ENCODE data around the gene SNX25. TPM values are rescaled to one million over a fixed set of nuclear protein-coding genes. Genes with fewer than 3 reads are reported as not detected.

The SNX25 gene
- total RNA-seq, 2 donors from 2014 or later, result 13.2 to 16.8 TPM

DNA sequence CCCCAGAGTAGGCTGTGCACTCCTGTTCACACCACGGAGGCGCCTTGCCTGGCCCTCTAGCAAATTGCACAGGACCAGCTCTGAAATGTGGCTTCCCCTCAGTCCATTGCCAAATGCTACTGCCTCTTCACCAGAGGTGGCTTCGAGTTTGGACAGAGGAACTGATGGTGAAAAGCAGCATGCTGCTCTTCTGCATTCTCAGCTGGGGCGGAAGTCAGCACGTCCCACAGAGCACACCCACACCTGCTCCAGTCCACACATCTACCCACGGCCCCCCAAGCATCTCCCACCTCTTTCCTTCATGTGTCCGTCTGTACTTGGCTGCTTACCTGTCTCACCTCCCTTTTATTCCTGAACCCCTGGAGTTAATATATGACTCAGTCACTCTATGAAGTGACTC is 142.8 kb downstream of the SNX25 start:
- Histone ChIP-seq H3K4me3 (no peak overlapping the region), H3K27me3 (no peaks in the 10 kb centered on the region), H3K9me3 (no peaks in the 10 kb centered on the region), H3K36me3 (no peaks in the 10 kb centered on the region), H3K4me1 (no peaks in the 10 kb centered on the region), H3K27ac (no peak overlapping the region)
- no peak for DNase-seq (ENCODE audit: low spot score)
- TF ChIP-seq, protein P1, sequence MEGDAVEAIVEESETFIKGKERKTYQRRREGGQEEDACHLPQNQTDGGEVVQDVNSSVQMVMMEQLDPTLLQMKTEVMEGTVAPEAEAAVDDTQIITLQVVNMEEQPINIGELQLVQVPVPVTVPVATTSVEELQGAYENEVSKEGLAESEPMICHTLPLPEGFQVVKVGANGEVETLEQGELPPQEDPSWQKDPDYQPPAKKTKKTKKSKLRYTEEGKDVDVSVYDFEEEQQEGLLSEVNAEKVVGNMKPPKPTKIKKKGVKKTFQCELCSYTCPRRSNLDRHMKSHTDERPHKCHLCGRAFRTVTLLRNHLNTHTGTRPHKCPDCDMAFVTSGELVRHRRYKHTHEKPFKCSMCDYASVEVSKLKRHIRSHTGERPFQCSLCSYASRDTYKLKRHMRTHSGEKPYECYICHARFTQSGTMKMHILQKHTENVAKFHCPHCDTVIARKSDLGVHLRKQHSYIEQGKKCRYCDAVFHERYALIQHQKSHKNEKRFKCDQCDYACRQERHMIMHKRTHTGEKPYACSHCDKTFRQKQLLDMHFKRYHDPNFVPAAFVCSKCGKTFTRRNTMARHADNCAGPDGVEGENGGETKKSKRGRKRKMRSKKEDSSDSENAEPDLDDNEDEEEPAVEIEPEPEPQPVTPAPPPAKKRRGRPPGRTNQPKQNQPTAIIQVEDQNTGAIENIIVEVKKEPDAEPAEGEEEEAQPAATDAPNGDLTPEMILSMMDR (IDR thresholded peaks at IDR 0.05), result no peak

DNA sequence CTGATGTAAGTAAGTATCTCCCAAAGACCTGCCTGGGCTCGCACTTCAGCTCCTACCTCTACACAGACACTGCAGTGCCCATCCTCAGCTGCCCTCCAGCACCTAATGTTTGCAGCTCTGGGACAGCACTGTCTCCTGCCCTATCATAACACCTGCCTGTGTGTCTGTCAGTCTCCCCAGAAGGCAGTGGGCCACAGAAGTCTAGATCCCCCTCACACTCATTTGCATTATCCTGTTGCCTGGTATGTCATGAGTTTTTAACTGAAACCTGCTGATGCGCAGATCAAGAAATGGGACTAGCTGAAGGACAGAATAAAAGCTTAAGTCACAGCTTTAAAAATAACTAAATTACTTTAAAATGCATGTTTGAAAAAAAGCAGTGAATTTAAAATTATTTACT is 143.3 kb downstream of the SNX25 start:
- peaks cover 5% of the 10 kb centered on the region for H3K36me3 ChIP-seq
- DNase-seq (ENCODE audit: low spot score), result no peak

DNA sequence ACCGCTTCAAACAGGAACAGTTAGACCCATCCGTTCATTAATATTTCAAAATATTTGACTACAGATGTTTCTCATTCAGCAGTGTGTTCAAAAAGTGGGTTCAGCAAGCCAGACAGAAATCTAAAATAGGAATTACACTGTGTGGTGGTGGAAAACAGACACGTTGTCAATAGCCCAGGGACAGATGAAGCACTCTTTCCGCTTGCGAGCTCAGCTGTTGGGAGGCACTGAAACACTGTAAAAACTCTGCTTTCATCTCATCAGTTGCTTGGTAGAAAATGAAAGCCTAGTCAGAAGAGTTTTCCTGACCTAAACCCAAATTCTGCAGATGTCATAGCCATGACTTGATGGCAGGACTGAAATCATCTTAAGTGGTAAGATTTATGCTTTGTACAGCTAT is 147.8 kb downstream of the SNX25 start:
- TF ChIP-seq, protein P1 (IDR thresholded peaks at IDR 0.05), result no peak
- Histone ChIP-seq H3K27ac (no peak overlapping the region), H3K4me3 (no peak overlapping the region), H3K4me1 (no peaks in the 10 kb centered on the region), H3K9me3 (no peaks in the 10 kb centered on the region), H3K36me3 (peaks cover 11% of the 10 kb centered on the region), H3K27me3 (no peaks in the 10 kb centered on the region)
- DNase-seq (ENCODE audit: low spot score), result no peak

More for the DNA sequence above, 143.3 kb downstream of the SNX25 start:
- TF ChIP-seq, protein P1 (IDR thresholded peaks at IDR 0.05), result no peak
- no peaks in the 10 kb centered on the region for H3K4me1 ChIP-seq
- H3K4me3 ChIP-seq, result no peak overlapping the region
- H3K9me3 ChIP-seq, result no peaks in the 10 kb centered on the region
- H3K27ac ChIP-seq, result no peak overlapping the region
- no peaks in the 10 kb centered on the region for H3K27me3 ChIP-seq

DNA sequence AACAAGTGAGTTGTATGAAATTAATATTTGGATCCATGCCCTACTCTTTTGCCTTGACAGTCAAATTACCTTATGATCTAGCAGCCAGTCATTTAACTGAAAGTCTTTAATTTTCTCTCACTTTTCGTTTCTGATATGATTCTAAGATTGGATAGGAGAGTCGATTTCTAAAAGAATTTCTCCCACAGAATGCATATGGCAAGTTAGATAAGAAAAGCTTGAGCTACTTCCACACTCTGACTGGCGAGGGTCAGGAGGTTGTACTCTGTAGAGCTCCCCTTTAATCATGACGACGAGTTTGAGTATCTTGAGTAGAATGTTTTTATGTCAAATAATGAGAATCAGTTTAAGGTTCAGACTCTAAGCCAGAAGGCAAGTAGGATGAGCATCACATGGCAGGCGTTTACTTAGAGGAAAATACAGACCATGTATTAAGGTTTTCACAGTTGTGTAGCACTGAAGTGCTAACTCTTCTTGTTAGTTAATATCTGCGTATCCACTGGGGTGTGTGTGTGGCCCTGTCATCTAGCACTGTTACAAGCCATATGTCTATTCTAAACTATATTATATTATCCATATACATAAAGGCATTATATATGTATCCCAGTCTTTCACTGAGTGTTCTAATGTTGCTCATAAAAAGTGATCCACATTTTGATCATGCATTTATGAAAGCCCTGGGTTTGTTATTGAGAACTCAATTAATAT is 148.5 kb downstream of the SNX25 start:
- no peaks in the 10 kb centered on the region for H3K4me1 ChIP-seq
- no peak for DNase-seq (ENCODE audit: low spot score)
- H3K9me3 ChIP-seq, result no peaks in the 10 kb centered on the region
- peaks cover 11% of the 10 kb centered on the region for H3K36me3 ChIP-seq
- no peaks in the 10 kb centered on the region for H3K27me3 ChIP-seq
- H3K27ac ChIP-seq, result no peak overlapping the region
- TF ChIP-seq, protein P1 (IDR thresholded peaks at IDR 0.05), result no peak
- no peak overlapping the region for H3K4me3 ChIP-seq

DNA sequence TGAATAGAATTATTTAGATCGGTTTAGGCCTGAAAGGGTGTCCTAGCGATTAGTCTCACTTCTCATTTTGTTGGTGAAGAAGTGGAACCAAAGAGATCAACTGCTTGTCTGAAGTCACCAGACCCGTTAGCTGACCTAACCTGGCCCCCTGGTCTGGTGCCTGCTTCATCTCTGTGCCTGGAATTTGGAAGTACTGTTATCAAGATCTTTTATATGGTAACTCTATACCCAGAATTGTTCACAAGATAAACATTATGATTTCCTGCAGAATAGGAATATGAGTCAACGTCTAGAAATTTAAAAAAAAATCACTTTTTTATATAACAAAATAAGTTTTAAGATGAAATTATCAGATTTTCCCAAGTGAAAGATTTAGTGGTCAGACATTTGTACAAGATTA is 149.1 kb downstream of the SNX25 start:
- no peak overlapping the region for H3K27ac ChIP-seq
- H3K4me1 ChIP-seq, result no peaks in the 10 kb centered on the region
- no peak for DNase-seq (ENCODE audit: low spot score)
- TF ChIP-seq, protein P1 (IDR thresholded peaks at IDR 0.05), result no peak
- H3K9me3 ChIP-seq, result no peaks in the 10 kb centered on the region
- peaks cover 11% of the 10 kb centered on the region for H3K36me3 ChIP-seq
- H3K4me3 ChIP-seq, result no peak overlapping the region
- no peaks in the 10 kb centered on the region for H3K27me3 ChIP-seq

DNA sequence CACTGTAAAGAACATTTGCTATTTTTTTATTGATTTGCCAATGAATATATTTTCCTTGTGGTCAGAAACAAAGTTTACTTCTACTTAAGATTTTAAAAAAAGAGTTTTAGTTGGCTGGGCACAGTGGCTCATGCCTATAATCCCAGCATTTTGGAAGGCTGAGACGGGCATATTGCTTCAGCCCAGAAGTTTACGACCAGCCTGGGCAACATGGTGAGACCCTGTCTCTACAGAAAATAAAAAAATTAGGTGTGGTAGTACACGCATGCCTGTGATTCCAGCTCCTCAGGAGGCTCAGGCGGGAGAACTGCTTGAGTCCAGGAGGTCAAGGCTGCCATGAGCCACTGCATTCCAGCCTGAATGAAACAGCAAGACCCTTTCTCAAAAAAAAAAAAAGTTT is 149.6 kb downstream of the SNX25 start:
- no peaks in the 10 kb centered on the region for H3K4me1 ChIP-seq
- peaks cover 11% of the 10 kb centered on the region for H3K36me3 ChIP-seq
- no peak overlapping the region for H3K27ac ChIP-seq
- TF ChIP-seq, protein P1 (IDR thresholded peaks at IDR 0.05), result no peak
- H3K9me3 ChIP-seq, result no peaks in the 10 kb centered on the region
- DNase-seq (ENCODE audit: low spot score), result no peak
- H3K27me3 ChIP-seq, result no peaks in the 10 kb centered on the region
- H3K4me3 ChIP-seq, result no peak overlapping the region
